KOPT-K1 (cell line): ENCODE measurements around the gene ZBTB12.

Experiments used
- H3K27ac ChIP-seq: fragments of 200-600 bp; sonication (generic); 2 replicates; pipeline ENCODE4 v1.5.1; 2016; ENCODE audit warnings: antibody characterized with exemption, mild to moderate bottlenecking, low read depth, low read length; ENCODE audit not compliant: poor library complexity, severe bottlenecking
- H3K36me3 ChIP-seq: fragments of 200-600 bp; sonication (generic); 2 replicates; pipeline ENCODE4 v1.5.1; 2017; ENCODE audit warnings: antibody characterized with exemption, mild to moderate bottlenecking, low read length, moderate library complexity; ENCODE audit not compliant: insufficient read depth
- H3K9me3 ChIP-seq: fragments of 200-600 bp; sonication (generic); 2 replicates; pipeline ENCODE4 v1.5.1; 2017; ENCODE audit warnings: antibody characterized with exemption, low read length, mild to moderate bottlenecking; ENCODE audit not compliant: insufficient read depth, poor library complexity, severe bottlenecking

ZBTB12 gene

DNA sequence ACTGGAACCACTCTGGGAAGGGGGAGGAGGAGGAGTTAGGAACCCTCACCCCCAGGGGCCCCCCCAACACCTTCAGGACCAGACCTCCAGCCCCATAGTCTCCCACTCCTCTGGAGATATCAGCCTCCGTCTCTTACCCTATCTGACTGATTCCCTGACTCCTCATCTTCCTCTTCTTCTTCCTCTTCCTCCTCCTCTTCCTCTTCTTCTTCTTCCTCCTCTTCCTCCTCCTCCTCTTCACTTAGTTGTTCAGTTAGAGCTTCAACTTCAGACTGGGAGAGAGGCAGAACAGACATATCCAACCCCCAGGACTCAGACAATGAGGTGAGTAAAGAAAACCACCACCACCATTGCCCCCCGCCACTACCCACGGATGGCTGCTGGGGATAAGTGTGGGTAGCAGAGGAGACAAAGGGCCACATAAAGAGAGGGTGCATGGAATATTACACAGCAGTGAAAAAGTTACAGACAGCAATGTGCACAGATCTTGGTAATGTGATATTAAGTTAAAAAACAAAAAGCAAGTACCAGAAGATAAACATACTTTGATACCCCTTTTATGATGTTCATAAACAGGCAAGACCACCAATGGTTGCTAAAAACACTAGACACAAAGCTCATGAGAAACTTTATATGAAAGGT, 12.4 kb downstream of the ZBTB12 start:
- Histone ChIP-seq H3K36me3 (peaks cover 92% of the 10 kb centered on the region), H3K27ac (no peak overlapping the region), H3K9me3 (no peaks in the 10 kb centered on the region)

DNA sequence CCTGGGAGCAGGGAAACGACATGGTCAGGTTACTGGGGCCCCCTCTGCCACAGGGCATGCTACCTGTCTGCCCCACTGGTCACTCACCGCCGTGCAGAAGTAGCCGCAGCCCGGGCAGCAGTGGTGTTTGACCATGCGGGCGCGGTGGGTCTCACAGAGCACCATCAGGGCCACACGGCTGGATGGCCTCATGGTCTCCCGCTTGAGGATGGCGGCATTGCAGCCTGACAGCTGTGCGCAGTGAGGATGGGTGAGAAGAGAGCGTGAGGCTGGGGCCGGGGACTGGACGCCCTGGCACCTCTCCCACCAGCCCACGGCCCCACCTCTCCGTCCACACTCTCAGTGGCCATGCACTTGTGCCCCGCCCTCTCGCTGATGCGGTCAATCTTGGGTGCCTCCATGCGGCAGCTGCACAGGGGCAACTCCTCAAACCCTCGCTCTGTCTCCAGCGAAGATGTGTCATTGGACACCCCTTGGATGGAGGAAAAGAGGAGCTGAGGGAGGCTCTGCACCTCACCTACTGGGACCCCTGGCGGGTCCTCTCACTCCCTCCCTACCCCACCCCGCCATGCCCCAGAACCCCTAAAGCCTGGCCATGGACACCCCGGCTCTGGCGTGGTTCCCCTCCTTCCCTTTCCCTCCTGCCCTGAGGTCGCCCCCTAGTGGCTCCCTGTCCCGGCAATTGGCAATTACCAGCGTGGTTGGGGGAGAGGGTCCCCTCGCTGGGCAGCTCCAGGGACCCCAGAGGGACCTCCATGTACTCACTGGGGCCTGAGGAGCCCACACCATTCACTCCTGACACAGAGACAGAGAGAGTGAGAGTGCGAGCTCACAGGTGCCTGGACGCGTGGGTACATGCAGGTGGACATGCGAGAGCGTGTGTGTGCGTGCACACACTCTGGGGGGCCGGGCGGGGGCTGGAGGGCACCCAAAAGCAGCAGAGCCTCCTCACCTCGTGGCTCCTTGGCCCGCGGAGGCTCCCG, 13.3 kb downstream of the ZBTB12 start:
- H3K9me3 ChIP-seq, result no peaks in the 10 kb centered on the region
- H3K36me3 ChIP-seq, result peaks cover 95% of the 10 kb centered on the region
- no peak overlapping the region for H3K27ac ChIP-seq

DNA sequence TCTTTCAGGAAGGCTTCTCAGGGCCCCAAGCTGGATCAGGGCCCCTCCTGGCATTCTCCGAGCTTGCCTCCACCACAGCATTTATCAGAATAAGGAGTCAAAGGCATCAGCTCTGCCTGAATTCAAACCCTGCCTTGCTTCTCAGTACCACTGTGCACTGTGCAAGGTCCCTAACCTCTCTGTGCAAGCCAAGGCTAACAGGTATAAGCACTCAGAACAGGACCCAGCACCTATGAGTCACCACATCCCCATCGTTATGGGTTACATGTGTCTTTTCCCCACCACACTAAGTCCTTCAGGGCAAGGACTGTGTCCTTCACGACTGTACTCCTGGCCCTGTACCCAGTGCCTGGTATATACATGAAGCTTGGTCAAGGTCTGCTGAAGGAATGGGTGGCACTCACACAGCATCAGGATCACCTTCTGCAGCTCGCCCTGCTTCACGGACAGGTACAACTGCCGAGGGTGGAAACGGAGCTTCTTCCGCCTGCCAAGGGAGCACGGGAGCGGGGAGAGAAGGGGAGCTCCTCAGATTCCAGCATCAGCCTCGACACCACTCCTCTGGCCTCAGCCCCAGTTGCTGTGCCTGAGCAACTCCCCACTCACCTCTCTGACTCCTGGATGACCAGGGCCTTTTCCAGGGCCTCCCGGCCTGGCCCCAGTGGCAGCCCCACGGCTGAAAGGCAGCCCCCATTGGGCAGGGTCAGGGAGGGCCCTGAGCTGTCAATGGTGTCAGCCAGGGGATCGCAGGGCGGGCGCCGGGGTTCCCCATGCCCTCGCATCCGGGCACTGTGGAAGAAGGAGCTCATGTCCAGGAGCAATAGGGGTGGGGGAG, 14.5 kb downstream of the ZBTB12 start:
- Histone ChIP-seq H3K36me3 (peaks cover 95% of the 10 kb centered on the region), H3K27ac (no peak overlapping the region), H3K9me3 (no peaks in the 10 kb centered on the region)

DNA sequence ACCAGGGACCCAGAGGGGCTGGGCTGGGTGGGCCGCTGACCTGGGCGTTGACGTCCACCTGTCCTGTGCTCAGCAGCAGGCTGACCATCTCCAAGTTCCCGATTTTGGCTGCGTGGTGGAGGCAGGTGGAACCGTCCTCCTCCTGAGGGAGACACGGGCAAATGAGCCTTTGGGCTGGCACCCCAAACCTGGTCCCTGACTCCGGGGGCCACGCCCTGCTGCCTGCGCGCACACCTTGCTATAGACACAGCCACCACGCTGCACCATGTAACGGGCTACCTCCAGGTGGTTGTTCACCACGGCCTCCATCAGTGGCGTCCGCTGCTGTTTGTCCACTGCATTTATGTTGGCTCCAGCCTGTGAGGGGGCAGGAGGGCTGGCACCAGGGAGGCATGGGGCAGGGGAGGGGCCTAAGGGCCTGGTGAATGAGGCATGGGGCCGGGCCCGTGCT, 15.3 kb downstream of the ZBTB12 start:
- peaks cover 95% of the 10 kb centered on the region for H3K36me3 ChIP-seq
- no peak overlapping the region for H3K27ac ChIP-seq
- H3K9me3 ChIP-seq, result no peaks in the 10 kb centered on the region

DNA sequence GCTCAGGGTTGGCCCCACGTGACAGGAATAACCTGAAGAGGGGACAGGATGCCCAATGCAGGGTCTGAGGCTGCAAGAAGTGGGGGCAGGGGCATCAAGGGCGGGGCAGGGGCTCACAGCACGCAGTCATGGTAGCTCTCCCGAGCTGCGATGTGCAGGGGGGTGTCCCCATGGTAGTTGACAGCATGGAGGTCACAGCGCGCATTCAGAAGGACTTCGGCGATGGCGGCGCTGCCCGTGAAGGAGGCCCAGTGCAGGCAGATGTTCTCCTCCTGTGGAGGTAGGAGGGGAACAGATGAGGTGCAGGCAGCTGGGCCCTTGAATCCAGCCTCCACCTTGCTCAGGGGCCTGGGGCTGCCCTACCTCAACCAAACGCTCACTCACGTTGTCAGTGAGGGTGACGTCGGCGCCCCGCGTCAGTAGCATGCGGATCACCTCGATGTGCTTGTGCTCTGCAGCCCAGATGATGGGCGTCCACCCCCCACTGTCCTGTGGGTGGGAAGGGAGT, 17.3 kb downstream of the ZBTB12 start:
- Histone ChIP-seq H3K36me3 (peaks cover 100% of the 10 kb centered on the region), H3K27ac (no peak overlapping the region), H3K9me3 (no peaks in the 10 kb centered on the region)

DNA sequence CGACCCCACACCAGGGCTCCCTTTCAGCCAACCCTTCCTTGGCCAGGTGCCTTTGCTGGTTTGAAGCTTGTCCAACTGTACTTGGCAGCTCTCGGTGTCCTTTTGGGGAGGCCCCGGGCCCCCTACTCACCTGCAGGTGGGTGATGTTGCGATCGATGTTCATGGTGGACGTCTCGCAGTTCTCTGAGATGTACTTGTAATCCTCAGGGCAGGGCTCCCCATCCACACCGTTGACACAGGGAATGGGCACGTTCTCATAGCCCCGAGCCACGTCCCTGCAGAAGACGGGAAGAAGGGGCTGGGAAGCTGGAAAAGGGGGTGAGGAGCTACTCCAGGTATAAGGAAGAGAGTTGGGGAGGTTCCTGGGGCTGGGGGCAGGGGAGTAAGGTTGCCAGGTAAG, 18.2 kb downstream of the ZBTB12 start:
- no peaks in the 10 kb centered on the region for H3K9me3 ChIP-seq
- H3K36me3 ChIP-seq, result peaks cover 97% of the 10 kb centered on the region
- H3K27ac ChIP-seq, result no peak overlapping the region

DNA sequence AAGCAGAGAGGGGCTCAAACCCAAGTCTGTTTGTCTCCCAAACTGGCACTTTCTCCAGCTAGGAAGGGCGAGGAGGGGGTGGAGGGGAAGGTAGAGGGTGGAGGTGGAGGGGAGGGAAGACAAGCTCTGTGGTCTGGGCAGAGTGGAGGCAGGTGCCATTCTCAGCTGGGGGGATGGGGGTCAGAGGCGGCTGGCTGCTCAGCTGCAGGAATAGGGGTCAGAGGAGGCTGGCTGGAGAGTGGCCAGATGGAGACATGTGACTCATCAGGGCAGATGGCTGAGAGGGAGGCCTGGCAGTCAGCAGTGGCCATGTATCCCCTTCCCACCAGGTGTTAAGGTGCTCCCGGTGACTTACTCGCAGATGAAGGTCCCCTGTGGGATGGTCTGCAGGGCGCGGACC, 19.5 kb downstream of the ZBTB12 start:
- Histone ChIP-seq H3K27ac (no peak overlapping the region), H3K9me3 (no peaks in the 10 kb centered on the region), H3K36me3 (peaks cover 84% of the 10 kb centered on the region)

DNA sequence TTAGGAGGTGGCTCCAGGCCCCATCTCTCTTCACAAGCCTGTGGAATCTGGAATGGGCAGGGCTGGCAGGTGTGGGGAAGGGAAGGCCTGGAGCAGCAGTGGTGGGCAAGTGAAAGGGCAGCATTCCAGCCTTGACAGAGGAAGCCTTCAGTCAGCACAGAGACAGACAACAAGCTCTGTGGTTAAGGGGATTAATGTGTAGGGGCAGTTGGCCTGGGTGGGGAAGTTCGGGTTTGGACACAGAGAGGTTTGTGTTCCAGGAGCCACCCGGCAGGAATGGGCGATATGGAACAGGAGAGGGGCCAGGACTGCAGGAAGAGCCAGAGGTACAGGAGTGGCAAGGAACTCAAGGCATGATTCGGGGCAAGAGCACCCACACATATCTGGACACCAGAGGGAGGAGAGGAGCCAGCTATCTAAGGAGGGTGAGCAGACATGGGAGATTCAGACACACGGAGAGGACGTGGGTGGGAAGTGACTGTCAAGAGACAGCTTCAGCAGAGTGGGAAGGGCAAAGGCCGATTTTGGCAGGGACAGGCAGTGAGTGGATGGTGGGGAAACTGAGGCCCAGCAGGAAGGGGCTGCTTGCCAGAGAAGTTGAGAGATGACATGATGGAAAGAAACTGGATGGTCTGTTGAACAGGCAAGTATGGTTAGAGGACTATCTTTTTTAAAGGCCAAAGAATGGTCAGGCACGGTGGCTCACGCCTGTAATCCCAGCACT, 20.6 kb downstream of the ZBTB12 start:
- peaks cover 74% of the 10 kb centered on the region for H3K36me3 ChIP-seq
- no peaks in the 10 kb centered on the region for H3K9me3 ChIP-seq
- H3K27ac ChIP-seq, result no peak overlapping the region

DNA sequence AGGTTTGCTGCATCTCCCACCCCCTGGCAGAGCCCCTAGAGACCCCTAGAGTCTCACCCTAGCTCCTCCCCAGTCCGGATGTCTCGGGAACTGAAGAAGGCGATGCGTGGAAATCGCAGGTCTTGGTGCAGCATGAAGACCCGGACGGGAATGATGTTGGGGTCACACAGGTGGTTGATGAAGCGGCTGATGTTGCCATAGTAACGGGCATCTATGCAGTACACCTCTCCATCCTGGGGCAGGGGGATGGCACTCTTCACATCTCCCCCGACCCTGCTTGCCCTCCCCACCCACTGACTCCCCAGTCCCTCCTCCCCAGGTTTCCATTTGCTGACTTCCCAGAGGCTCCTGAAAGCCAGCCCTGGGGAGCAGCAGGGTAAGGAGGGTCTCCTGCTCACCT, 21.3 kb downstream of the ZBTB12 start:
- Histone ChIP-seq H3K36me3 (peaks cover 67% of the 10 kb centered on the region), H3K27ac (no peak overlapping the region), H3K9me3 (no peaks in the 10 kb centered on the region)

DNA sequence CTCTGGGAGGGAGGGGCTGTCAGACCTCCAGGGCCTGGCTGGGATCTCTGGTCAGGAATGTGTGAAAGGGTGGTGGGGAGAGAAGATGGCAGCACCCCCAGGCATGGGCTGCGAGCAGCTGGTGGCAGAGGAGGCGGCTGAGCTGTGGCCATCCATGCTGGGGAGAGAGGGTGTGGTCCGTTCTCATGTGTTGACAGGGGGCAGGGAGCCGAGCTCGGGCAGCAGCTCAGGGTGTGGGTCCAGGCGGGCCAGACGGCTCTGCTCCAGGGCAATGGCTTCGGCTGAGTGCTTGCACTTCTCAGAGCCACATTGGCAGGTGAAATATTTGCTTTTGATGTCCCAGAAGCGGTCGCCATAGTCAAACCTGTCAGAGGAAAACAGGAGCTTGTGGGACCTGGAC, 22.0 kb downstream of the ZBTB12 start:
- Histone ChIP-seq H3K36me3 (peaks cover 60% of the 10 kb centered on the region), H3K27ac (no peak overlapping the region), H3K9me3 (no peaks in the 10 kb centered on the region)

DNA sequence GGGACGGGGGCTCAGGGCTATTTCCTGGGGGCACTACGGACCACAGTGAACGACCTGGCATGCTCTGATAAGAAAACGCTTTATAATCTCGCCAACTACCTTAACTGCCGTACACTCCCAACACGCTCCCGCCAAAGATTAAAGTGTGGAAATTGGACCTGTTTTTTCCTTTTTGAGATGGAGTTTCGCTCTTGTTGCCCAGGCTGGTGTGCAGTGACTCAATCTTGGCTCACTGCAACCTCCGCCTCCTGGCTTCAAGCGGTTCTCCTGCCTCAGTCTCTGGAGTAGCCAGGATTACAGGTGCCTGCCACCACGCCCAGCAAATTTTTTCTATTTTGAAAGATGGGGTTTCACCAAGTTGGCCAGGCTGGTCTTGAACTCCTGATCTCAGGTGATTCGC, 22.7 kb downstream of the ZBTB12 start:
- Histone ChIP-seq H3K36me3 (peaks cover 52% of the 10 kb centered on the region), H3K9me3 (no peaks in the 10 kb centered on the region), H3K27ac (no peak overlapping the region)

DNA sequence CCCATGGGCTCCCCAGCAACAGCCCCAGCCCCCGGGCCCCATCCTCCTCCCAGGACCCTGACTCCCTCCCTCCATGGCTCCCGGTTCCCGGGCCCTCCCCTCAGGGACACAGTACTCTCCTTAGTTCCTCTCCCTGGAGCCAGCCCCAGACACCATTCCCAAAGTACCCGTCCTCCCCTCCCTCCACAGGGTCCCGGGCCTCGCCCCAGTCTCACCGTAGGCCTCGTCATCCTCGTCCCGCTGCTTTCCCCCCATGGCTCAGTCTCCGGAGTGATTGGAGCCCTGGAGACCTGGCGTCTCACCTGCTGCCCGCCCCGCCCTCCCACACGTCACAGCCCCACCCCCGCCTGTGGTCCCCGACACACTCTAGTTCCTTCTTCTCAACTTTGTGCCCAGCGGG, 23.2 kb downstream of the ZBTB12 start, which contains the start of gene SLC44A4:
Gene SLC44A4 (minus strand): TSS at position 272 of the 400 bp plus-strand sequence. CDS start 17 bp downstream, at position 255.
- H3K36me3 ChIP-seq, result peaks cover 48% of the 10 kb centered on the region
- no peaks in the 10 kb centered on the region for H3K9me3 ChIP-seq
- H3K27ac ChIP-seq, result no peak within 1 kb of the TSS

DNA sequence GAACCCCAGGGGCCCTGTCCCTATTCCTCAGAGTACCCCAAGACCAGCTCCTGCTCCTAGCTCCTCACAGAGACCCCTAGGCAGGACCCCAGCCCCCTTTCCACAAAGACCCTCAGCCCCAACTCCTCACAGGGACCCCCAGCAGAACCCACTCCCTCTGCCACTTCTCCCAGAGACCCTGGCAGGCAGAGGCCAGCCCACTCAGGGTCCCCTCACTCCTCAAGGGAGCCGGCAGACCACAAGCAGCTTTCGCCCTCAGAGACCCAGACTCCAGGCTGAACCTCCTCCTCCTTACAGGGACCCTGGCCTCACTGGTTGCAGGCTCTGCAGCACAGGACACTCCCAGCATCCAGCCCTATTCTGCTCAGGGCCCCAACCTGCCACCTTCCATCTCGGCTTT, 23.7 kb downstream of the ZBTB12 start:
- Histone ChIP-seq H3K27ac (no peak overlapping the region), H3K36me3 (peaks cover 43% of the 10 kb centered on the region), H3K9me3 (no peaks in the 10 kb centered on the region)

DNA sequence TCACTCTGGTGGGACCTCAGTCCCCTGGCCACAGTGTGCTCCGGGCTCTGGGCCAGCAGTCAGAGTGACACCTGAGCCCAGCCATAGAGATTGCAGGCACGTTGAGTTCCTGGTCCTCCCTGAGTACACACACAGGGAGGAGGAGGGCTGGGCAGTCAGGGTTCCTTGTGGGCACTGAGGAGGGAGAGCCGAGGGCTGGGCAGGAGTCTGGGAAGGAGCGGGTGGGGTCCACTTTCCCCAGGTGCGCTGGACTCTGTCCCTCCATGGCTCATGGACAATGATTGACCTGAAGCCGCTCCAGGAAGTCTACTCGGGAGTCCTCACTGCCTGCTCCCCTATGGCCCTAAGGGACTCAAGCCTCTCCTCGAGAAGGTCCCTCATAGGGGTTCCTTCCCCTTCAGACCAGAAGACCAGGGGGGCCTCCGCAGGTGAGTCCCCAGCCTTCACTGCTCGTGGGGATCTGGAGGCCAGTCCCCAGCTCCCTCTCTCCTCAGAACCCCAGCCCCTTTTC, 24.2 kb downstream of the ZBTB12 start:
- H3K36me3 ChIP-seq, result peaks cover 38% of the 10 kb centered on the region
- no peak overlapping the region for H3K27ac ChIP-seq
- no peaks in the 10 kb centered on the region for H3K9me3 ChIP-seq
